ELF-1 (cell line): Measurements from ENCODE around the gene MRM3.
"Not testable (repeated sequence)": the region's sequence is repeated elsewhere in the genome, so short reads cannot be mapped to it uniquely, and the experiment has no call there.

Experiments used
- DNase-seq: peaks from one replicate; pipeline ENCODE4 v3.0.0-alpha.2; 2016; ENCODE audit warnings: low read depth, low spot score

Gene MRM3

DNA sequence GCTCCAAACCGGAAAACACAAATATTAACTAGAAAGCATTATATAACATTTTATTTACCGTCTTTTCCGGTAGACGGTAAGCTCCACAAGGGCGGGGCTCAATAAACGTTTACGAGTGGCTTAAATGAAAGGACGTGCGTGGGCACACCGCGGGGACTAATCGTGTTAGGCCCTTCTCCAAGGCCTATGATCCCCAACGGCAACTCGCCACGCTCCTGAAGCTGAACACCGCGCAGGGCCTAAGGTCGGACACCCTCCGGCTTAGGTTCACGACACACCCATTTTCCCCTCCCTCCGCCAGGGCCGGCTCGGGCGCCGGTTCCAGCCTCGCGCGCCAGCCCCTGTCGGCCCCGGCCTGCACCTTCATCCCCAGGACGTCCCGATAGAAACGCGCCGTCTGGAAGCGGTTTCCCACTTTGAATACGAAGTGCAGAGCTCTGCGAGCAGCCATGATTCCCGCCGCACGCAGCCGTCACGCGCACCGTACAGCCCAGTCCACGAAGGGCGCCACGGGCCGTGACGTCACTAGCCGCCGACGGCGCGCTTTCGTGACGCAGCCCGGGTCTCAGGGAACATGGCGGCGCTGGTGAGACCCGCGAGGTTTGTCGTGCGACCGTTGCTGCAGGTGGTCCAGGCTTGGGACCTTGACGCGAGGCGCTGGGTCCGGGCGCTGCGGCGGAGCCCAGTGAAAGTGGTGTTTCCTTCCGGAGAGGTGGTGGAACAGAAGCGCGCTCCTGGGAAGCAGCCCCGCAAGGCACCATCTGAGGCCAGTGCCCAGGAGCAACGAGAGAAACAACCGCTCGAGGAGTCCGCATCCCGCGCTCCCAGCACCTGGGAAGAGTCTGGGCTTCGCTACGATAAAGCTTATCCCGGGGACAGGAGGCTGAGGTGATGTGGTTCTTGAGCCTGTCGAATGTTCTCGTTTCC lies at the start of gene MRM3, which contains the start of gene GLOD4:
Gene MRM3, plus strand, starts transcription at position 549 of the 927 bp plus-strand sequence. Its CDS starts 26 bp downstream, at position 575.
Gene GLOD4, minus strand, starts transcription at position 476 of the 927 bp plus-strand sequence. Its CDS starts 25 bp downstream, at position 451.
- DNase-seq: peak; percentile 93

GRCh38 chr17:732902-733720 lies 49.0 kb upstream of the MRM3 start:
- DNase-seq: peak; percentile 49

DNA sequence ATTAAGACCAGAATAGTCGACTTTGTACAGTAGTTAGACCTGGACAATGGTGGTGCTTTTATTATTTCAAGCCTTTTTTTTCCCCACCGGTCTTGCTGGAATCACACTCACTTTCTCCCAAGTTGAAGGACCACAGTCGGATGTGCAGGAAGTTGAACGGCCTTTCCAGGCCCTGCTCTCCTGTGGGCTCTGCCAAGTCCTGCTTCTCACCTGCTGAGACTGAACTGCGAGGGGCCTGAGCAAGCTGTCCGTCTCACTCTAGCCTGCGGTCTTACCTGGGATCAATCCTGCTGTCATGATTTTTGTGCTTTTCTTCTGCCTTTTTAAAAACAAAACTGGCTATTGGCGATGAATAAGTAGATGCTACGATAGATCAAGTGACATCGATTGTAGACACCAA lies 48.4 kb upstream of the MRM3 start:
- no peak for DNase-seq

GRCh38 chr17:737561-738113 lies 44.5 kb upstream of the MRM3 start:
- DNase-seq: no peak

GRCh38 chr17:740240-741017 lies 41.7 kb upstream of the MRM3 start:
- no peak for DNase-seq

DNA sequence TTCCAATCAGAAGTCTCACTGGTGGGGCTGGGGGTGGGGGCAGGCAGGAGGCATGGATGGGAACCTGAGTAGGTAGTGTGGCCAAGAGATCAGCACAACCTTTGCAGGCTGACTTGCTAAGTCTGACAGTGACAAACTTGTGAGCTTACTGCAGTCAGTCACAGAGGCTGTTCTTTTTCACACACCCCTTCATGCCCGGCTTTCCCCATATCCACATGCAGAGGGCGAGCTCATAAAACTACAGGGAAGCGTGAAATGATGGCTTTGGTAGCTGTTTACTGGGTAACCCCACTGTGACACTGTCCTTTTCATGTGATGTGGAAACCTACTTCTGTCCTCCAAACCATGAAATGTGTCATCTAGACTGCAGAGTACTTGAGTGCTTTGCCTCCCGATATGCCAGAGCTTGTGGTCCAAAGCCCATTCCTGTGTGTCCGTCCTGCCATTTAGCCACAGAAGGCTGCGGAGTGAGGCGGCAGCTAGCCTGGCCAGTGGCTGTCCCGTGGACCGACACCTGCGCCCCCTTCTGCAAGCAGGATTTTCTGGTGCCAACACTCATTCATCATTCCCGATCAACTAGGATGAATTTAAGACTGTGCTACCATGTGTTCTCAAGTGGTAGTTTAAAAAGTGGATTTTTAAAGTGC lies 39.9 kb upstream of the MRM3 start:
- no peak for DNase-seq

GRCh38 chr17:743139-743538 lies 39.0 kb upstream of the MRM3 start:
- DNase-seq: no peak

DNA sequence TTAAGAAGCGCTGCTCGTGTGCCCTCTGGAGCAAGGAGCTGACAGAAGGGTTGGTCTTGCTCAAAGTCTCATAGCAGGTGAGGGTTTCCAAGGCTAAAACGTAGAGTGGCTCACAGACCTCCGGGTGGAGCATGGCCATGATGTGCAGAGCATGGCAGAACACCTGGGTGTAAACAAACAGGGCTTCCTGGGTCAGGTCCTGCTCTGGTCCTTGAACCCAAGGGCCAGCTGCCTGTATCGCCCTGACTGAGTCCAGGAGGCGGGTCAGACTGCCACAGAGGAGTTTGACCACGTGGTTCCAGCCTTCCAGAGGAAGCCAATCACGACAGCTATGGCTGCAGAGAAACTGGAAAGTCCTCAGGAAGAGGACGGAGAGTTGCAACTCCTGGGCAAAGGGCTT lies 37.2 kb upstream of the MRM3 start:
- no peak for DNase-seq

- no peak for DNase-seq
Observed at GRCh38 chr17:745406-745805, 36.7 kb upstream of the MRM3 start.

DNA sequence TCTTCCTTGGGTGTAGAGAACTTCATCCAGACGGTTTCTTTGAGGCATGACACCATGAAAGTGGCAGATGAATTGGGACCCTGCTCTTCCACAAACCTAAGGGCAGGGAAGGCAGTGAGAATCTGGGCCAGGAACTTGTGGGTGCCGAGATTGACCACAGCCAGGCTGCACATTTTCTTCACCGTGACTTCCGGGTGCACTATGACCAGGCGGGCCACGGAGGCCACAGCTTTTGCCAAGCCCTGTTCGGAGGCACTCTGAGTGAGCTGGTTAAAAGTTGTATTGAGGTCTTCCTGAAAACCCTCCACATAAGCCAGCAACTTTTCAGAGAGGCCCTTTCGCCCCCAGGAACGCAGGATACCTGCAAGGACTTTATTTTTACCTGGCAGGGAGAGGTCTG lies 36.0 kb upstream of the MRM3 start:
- no peak for DNase-seq

GRCh38 chr17:746783-747629 lies 35.1 kb upstream of the MRM3 start:
- no peak for DNase-seq

GRCh38 chr17:748604-749003 lies 33.5 kb upstream of the MRM3 start:
- DNase-seq: not testable (repeated sequence)

DNA sequence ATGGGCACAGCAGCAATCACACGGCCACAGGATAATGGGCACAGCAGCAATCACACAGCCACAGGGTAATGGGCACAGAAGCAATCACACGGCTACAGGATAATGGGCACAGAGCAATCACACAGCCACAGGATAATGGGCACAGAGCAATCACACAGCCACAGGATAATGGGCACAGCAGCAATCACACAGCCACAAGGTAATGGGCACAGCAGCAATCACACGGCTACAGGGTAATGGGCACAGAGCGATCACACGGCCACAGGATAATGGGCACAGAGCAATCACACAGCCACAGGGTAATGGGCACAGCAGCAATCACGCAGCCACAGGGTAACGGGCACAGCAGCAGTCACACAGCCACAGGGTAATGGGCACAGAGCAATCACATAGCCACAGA lies 32.8 kb upstream of the MRM3 start:
- not testable (repeated sequence) for DNase-seq

- DNase-seq: no peak
Observed at GRCh38 chr17:750431-751037, 31.6 kb upstream of the MRM3 start.

DNA sequence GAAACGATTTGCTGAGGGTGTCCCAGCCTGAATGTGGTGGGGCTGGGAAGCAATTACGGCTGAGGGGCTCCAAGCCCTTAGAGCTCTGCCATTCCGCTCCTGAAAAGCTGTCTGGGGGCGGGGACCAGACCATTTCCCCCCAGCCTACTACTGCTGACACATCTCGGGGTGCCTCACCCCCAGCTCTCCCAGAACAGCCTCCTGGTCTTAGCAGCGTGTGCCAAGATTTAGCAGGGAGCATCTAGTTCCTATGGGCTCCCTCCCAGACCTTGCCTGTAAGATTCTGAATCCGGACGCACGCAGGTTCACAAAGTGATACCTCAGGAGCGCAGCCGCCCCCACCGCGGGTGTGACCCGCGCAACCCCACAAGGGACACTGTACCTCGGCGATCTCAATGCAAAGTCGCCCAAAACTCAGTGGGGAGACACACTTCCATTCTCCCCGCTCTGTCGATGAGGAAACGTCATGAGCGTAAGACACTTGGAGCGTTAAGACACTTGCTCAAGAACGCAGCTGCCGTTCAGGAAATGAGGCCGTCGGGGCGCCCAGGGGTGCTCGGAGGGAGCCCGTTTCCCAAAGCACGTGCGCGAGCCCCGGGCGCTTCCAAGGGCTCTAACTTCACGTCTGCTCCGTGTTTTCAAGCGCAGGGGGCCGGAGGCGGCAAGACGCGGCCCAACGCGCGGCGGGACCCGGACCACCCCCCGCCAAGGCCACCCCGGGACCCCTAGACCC lies 30.7 kb upstream of the MRM3 start:
- peak; percentile 35 for DNase-seq

DNA sequence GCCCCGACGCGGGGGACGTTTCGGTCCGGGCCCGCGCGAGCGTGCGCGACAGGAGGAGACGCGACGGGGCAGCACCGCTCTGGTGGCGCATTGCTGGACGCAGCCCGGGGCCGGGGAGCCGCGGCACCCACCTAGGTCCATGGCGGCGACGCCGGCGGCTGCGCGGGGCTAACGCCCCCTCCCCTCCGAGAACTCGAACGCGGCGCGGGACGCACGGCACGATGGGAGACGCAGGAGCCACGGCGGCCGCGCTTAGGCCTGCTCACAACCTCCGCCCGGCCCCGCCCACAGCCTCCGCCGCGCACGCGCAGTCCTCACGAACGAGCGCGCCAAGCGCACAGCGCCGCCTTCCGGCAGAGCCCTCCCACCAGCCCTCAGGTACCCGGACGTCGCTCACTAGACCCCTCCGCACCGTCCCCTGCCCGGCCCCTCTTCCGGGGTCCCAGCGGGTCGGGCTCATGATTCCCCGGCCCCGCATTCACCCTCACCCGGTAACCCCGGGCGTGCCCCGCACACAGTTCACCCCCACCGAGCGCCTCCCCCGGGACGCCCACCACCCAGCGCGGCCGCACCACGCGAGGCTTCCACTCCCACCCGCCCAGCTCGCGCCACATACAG lies 30.0 kb upstream of the MRM3 start, which contains the start of gene GEMIN4:
Gene GEMIN4, minus strand, starts transcription at position 263 of the 618 bp plus-strand sequence. Its CDS starts 122 bp downstream, at position 141.
- peak; percentile 97 for DNase-seq

DNA sequence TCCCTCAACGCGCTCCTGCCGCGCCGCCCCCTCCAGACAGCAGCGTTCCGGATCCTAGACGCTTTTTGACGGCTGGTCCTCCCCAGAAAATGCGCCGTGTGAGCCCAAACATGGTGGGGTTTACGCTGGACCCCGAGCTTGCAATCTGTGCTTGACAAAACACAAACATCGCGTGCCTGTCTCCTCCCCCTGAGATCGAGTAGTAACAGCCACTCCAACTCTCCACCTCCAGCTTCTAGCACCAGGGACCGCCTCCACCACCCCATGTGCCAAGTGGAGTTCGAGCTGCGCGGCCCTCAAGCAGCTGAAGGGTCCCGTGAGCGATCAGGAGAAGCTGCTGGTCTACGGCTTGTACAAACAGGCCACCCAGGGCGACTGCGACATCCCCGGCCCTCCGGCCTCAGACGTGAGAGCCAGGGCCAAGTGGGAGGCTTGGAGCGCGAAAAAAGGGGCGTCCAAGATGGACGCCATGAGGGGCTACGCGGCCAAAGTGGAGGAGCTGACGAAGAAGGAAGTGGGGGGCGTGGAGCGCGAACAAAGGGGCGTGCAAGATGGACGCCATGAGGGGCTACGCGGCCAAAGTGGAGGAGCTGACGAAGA lies 29.4 kb upstream of the MRM3 start:
- DNase-seq: peak; percentile 68

DNA sequence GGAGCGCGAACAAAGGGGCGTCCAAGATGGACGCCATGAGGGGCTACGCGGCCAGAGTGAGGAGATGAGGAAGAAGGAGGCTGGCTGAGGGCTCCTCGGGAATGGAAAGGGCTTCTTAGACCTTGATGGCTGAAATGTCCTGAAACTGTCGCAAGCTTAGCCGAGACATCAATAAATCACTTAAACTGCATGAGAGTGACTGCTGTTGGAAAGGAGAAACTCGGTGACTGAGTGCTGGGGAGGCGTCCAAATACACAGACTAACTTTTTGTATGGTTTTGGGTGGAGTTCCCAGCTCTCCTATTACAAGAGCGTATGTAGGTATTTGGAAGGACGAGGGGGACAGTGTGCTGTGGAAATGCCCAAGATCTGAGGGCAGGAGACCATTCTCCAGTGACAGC lies 28.7 kb upstream of the MRM3 start:
- no peak for DNase-seq
